GM19023 (cell line): ENCODE data around the gene CDK15.

Experiments
- ATAC-seq: cut with Tn5 transposase; IDR thresholded peaks from one replicate; pipeline ENCODE4 v1.9.1; 2021; ENCODE audit warnings: mild to moderate bottlenecking, moderate library complexity; ENCODE audit not compliant: unreplicated experiment

CDK15 gene

DNA sequence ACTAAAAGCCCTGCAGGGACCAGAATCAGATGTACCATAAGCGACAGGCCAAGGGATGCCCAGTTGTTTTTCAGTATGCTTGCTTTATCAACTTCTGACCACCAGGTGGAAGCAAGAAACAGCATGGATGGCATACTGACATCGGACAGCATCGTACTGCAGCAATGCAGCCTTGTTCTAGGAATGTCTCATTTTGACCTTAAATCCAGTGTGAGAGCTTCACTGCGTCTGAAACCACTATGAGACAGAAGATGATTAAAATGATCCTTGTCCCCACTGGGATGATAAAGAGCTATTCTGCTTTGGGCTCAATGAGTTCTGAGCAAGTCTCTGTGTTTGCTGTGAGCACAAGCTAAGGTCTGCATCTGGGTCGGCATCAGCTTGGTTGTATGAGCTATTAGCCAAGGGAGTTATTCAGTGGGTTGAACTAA lies 54.3 kb downstream of the CDK15 start:
- peak; percentile 81 for ATAC-seq

DNA sequence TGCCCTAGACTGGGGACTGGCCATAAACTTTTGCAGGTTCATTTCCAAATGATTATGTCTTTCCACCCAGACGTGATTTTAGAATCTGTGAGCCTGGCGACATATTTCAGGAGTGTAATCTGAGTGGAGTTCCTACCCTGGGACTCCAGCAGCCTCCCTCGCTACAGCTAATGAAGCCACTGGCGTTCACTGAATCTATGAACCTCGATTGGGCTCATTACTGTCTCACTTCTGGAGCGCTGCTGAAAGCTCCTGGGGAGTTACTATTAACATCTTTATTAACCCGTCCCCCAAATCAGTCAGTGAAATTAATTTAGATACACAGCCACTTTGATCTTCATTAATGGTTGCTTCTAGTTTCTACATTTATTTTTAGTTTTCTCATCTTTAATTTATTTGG lies 56.5 kb downstream of the CDK15 start:
- no peak for ATAC-seq

DNA sequence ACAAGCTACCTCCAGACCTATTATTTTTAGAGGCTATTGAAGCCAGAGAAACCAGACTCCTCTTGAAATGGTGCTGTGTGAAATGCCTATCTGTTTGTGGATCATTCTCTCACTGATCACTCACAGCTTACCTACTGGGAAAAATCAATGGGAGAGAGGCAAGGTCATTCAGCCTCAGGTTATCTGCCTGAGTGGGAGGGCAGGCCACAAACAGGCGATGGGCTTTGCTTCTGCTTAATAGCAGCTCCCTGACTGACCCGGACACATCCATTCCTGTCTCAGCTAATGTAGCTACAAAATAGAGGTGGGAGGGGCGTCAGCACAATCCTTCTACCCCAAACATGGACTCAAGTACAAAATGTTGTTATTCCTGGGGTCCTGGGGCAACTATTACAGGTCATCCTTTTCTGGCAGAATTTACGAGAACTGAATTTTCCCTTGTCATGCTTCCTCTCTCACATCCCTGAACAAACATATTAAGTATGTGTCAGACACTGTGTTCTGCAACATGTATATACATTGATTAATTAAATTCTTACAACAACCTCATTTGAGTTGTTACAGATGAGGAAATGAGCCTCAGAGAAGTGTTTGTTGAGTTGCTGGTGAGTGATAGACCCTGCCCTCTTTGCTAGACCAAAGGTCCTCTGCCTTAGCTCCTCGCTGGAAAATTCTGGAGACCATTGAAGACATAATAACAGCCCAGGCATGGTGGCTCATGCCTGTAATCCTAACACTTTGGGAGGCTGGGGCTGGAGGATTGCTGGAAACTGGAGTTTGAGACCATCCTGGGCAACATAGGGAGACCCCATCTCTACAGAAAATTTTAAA lies 60.5 kb downstream of the CDK15 start:
- no peak for ATAC-seq

DNA sequence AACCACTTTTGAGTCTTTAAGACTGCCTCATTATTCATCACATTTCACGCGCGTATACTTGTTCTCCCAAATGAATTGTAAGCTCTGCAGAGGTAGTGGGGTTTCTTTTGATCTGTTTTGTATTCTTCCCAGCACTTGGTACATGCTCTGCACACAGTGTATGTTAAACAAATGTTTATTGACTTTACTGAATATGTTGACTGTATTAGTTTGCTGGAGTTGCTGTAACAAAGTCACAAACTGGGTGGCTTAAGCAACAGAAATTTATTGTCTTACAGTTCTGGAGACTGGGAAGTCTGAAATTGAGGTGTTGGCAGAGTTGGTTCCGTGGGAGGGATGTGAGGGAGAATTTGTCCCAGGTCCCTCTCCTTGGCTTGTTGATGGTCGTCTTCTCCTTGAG lies 65.1 kb downstream of the CDK15 start:
- ATAC-seq, result no peak

DNA sequence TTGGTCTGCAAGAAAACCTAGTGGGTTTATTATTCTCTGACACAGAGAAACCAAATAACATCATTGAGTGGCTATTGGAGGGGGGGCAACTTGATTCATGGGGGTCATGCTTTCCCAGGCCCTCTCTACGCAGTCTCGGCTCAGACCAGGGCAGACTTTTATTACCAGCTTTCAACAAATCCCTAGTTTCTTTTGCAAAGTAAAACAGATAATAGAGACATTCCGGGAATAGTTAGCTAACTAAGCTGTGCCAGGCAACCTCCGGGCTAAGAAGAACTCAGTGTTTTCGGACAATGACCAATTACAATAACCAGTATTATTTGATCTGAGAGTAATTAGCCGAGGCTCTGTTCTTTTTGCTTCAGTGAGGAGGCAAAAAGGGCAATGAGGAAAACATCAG lies 66.3 kb downstream of the CDK15 start:
- ATAC-seq, result no peak

DNA sequence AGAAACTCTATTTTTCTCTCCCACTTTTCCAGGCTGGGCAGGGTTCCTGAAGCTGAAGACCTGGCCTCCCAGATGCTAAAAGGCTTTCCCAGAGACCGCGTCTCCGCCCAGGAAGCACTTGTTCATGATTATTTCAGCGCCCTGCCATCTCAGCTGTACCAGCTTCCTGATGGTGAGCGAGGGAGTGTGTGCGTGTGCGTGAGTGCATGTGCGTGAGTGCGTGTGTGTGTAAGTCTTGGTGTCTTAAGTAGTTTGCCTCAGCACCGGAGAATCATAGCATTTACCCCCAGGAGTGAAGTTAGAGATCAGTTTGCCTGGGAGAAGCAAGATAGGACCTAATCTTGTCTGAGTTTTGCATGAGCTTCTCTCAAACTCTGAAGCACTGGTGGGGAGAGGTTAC lies 73.7 kb downstream of the CDK15 start:
- no peak for ATAC-seq

DNA sequence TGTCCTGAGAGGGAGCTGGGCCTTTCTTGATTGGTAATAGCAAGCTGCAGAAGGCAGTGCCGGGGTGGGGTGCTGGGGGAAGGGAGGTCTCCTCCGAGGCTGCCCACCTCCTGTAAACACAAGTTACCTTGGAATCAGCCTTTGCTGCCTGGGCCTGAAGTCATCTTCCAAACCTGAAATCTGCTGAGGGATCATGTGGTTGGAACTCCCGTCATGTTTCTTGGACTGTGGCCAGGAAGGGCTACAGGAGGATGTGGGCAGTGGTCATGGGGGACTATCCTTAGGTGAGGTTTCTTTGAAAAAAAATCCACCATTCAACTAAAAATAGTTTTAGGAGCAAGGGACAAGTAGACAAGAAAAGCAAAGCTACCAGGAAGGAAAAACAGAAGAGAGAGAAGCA lies 74.2 kb downstream of the CDK15 start:
- ATAC-seq, result no peak

DNA sequence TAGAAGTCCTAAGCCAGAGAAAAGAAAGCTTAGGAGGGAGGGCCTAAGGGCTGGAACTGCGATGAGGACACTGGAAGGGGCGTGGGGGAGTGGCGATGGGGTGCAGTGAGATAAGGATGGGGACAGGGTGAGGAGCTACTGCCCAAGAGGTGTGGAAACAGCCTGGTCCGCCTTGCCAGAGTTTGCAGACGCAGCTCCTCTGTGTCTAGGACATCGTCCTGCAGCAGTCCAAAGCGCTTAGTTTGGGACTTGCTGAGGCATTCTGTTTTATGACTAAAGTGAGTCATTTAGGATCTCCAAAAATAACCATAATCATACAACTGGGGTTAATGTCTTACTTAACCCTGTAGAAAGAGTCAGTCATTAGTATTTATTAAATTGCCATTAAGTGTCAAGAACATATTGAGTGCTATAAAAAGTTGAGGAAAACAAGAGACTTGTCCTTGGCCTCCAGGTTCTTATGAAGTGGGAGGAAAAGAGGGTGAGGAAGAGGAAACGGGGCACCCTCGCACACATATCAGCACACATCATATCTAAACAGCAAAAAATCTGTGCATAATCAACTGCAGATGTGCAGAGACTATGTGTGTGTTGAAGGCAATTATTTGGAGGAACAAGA lies 74.8 kb downstream of the CDK15 start:
- ATAC-seq, result no peak

DNA sequence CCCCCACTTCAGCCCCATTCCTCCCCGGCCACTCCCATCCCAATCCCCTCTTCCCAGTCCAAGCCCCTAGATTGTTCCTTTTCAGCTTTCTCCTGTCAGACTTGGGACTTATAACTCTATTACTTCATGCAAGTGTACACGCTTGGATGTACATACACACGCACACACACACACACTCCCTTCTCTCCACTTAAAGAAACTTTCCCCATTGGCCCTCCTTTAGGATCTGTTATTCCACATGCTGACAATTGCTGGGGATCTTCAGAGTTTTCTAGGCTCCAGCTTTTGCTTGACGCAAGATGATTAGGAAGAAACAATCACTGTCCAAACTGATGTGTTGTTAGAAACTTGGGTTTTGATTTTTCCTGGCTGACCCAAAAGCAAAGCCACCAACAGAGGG lies 75.4 kb downstream of the CDK15 start:
- ATAC-seq, result no peak

DNA sequence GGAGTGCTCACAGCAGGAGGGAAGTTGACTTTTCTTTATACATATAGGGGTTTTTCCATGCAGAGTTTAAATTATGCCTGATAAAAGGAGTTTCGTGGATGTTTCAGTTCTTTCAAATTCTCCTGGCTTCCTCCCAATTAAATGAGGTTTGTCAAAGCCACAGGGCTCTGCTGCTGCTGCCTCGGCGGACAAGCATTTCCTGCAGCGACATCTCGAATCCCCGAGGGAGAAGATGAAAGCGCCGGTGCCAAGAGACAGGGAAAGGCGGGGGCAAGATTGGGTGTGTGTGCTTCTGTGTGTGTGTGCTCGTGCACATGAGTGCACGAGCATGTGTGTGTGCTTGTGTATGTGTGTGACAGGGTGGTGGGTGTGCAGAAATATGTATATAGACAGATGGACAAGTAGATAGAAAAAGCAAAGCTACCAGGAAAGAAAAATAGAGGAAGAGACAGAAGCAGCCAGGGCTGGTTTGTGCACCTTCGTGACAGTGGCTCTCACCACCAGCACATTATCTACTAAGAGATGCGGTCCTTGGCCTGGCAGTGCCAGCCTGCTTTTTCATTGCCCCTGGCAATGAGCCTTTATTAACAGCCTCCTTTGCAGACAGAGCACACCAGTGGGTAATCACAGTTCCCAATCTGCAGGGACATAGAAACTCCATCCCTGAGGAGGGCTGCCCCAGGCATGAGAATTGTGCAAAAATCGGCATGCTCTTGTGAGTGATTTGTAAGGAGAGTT lies 76.2 kb downstream of the CDK15 start:
- ATAC-seq, result peak; percentile 45

DNA sequence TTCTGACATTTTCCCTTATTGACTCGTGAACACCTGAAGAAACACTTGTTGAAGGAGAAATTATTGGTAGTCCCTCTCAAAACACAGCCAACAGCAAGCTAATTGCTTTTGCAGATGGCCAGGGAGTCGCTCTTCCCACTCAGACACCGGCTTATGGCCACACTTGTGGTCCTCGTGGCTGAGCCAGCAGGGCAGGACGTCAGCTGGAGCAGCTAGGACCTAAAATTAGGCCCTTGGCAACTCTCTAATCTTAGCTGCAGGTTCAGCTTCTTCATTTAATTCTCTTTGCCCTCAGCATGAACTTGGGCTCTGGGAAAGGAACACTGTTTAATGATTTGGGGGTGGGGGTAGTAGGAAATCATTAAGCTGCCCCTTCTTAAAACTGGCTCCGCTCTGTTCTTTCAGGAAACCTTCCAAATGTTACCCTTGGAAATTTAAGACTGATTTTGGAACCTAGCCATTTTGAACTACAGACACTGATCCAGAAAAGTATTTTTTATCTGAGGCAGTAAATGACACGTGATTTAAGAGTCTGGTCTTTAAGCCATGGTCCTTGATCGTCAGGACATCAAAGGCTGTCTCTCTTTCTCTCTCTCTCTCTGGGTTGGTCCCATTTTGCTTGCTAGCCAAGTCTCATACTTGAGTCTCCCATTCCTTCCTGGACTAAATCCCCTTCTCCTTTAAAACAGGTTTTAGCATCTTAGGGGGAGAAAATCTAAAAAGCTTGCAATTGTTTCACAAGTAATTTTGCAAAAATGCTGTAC lies 77.5 kb downstream of the CDK15 start:
- ATAC-seq, result no peak

DNA sequence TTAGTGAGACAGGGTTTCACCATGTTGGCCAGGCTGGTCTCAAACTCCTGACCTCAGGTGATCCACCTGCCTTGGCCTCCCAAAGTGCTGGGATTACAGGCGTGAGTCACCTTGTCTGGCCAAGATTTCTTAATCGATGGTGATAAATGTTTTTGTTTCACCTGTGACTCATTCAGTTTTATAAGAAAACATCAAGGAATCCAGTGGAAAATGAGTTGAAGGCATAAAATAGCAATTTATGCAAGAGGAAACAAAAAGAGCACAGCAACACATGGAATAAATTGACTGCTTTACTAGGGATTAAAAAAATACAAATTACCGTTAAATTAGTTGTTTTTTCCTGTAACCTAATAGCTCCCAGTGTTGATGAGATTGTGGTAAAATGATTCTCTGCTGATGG lies 80.2 kb downstream of the CDK15 start:
- ATAC-seq, result no peak

DNA sequence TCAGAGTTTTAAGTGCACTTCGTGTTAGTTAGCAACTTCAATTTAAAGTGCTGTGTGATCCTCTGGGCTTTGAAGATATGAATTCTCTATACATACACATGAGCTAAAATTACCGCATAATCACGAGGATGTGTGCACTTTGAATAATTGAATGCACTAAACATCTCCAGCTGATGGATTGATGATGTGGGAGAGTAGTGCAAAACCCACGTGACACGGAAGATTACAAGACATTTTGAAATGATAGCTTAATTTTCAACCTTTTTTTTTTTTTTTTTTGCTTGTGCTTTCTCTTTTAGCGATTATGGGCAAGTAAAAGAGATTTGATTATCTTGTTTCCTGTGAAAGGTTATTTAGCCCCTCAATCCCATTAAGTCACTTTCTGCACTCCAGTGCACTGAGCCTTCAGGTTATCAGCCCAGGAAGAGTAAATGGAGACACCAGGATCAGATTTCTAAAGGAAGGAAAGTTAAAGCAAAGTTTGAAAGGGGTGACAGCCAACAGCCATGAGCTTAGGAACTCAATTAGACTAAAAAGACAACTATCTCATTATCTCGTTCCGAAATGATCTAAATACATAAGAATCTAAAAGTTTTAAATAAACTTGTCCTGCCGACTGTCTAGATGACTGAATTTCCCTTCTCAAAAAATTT lies 81.6 kb downstream of the CDK15 start:
- no peak for ATAC-seq

DNA sequence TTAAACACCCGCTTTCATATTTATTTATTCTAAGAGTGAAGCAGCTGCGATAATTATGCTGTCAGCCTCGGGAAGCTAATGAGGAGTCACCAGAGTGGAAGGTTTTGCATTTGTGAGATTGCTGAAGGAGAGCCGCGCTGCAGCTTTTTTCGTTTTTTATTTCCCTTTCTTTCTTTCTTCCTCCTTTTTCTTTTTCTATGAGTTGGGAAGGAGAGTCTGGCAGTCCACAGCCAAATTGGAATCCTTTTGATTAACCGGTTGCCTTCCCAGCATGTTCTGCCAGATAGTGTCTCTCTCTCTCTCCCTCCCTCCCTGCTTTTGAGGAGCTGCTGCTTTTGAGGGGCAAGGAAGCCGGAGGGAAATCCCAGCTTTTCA lies 82.1 kb downstream of the CDK15 start:
- no peak for ATAC-seq

DNA sequence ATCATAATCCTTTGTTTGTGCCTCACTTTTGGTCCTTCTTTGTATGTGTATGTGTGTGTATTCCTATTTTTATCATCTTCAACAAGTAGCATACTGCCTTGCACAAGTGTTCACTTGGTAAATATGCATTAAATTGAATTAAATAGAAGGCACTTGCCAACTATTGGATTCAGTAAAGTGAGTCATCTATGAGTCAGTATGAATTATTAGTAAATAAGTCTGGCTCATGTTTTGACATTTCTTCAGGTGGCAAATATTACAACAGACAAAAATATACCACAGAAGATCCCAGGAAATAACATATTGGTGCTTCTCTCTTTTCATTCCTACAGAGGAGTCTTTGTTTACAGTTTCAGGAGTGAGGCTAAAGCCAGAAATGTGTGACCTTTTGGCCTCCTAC lies 84.1 kb downstream of the CDK15 start:
- ATAC-seq, result no peak

DNA sequence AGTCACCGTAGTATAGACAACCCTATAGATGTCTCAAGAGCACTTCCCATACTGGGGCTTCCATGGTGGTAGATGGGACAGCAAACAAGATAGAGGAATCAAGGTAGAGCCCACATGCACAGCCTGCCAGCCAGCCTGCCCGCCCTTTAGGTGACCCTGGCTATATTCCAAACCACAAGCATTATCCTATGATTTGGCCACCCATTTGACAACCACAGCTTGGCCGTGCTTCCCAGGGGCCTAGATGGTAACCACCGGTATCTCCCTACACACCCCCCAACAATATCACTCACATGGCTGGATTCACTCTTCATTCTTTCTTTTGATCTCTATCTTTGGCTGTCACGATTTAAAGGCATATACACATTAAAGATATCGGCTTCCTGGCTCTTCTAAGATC lies 85.3 kb downstream of the CDK15 start:
- ATAC-seq, result no peak

DNA sequence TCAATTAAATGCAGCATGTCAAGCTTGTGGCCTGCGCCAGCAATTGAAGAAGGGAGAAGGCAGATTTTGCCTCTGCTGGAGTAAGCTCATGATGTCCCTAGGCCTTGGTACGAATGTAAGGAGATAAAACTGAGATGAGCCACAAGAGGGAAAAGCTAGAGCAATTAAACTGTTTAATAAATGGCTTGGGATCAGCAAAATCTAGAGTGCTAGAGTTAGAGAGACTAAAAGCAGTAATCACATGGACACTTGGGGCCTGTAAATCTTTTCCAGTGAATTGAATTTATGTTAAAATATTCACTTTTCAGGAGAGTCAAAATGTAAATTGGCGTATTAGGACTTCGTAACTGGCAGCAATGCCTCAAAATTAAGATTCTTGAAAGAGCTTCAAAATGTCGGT lies 86.2 kb downstream of the CDK15 start:
- ATAC-seq, result no peak

DNA sequence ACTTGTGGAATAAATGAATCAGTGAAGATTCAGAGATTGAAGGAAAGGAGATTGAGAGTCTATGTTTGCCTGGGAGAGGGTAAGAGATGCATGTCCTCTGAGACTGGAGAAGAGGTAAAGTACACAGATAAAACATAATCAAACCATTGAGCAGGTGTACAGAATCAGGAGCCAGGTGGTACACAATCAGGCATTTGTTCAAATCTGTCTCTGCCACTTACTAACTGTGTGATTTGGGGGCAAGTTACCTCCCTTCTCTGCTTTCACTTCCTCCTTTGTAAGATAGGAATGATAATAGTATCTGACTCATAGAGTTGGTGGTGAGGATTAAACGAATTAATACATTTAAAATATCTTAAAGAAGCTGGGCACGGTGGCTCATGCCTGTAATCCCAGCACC lies 94.0 kb downstream of the CDK15 start:
- ATAC-seq, result no peak

DNA sequence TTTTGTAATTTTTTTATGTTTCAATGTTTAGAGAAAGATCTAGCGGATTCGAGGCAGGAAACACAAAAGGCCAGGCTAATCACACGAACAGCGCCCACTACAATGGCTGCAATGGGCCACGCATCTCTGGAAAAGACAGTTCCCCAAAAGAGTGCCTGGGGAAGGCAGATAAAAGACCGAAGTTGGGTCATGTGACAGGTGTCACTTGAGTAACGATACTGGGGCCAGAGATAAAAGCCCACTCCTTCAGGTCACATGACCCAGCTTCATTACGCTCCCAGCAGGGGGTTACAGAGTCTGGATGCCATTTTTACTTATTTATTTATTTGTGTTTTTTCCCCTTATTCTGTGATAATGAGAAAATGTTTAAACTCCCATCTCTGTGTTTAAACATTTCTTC lies 95.4 kb downstream of the CDK15 start:
- ATAC-seq, result no peak

DNA sequence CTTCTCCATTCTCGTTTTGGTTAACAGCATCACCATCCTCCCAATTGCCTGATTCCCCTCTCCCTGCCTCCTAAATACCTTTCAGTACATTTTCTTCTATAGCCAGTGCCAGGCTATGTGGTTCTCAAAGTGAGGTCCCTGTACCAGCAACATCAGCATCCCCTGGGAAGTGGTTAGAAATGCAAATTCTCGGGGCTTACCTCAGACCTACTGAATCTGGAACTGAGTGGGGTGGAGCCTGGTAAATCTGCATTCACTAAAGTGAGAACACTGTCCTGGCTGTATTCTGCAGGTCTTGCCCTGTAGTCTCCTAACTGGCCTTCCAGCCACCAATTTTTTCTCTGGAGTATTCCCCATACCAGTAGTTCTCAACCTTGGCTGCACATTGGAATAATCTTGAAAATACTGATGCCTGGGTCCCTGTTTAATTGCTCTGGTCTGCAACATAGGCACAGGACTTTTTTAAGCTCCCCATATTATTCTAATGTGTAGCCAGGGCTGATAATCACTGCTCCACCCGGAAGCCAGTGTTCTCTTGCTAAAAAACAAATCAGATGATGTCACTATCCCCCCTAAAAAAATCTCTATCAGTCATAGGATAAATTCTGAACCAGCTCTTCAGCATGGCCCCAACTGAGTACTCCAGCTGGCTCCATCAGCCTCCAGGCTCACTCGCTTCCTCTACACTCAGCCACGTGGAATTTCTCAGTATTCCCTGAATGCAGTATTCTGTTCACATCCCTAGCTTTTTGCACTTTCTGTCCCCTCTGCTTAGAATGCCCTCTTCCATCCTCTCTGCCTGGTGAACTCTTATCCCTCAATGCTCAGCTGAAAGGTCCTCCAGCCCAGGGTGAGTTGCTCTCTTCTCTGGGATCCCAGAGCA lies 98.4 kb downstream of the CDK15 start:
- peak; percentile 92 for ATAC-seq
